PC-9 (cell line): Measurements from ENCODE around the gene RNF144A. TPM values are rescaled to one million over a fixed set of nuclear protein-coding genes. Genes with fewer than 3 reads are reported as not detected.

Experiments
- BruUV-seq: library from RNA; stranded (reverse); fragments of 400-500 nt; replicated peaks from 2 replicates; lab custom pipeline; 2021; lab: Mats Ljungman, UMichigan
- CTCF ChIA-PET: fragments of 300-600 bp; sonication (Branson Sonifier 250); formaldehyde crosslinking; loops from one replicate; lab custom pipeline; 2022; ENCODE audit warnings: antibody characterized with exemption; lab: Charles Lee
- POLR2A ChIA-PET: fragments of 300-600 bp; sonication (Branson Sonifier 250); formaldehyde crosslinking; loops from one replicate; lab custom pipeline; 2022; ENCODE audit warnings: antibody characterized with exemption; ENCODE audit not compliant: unreplicated experiment; lab: Charles Lee
- DNase-seq, 2 experiments: peaks; one replicate each; pipeline versions ENCODE4 v3.0.0 to v3.0.0-alpha.2; 2015 to 2022; ENCODE audit warnings: mixed read lengths in 1 of 2
- H2AFZ ChIP-seq: fragments of 200-600 bp; sonication (generic); 2 replicates; pipeline ENCODE4 v1.8.1; 2017; ENCODE audit warnings: antibody characterized with exemption
- H3F3A ChIP-seq: fragments of 200-600 bp; sonication (generic); 2 replicates; pipeline ENCODE4 v1.8.1; 2017; ENCODE audit warnings: antibody characterized with exemption, mild to moderate bottlenecking, low read depth; ENCODE audit not compliant: insufficient read depth
- H3K27ac ChIP-seq: fragments of 200-600 bp; sonication (generic); 2 replicates; pipeline ENCODE4 v1.6.1; 2016; ENCODE audit warnings: mixed run types
- H3K27me3 ChIP-seq: fragments of 200-600 bp; sonication (generic); 2 replicates; pipeline ENCODE4 v1.6.1; 2016; ENCODE audit warnings: low read depth, mixed run types; ENCODE audit not compliant: insufficient read depth
- H3K36me3 ChIP-seq: fragments of 200-600 bp; sonication (generic); 2 replicates; pipeline ENCODE4 v1.6.1; 2016; ENCODE audit warnings: low read depth, mixed run types
- H3K4me1 ChIP-seq: fragments of 200-600 bp; sonication (generic); replicated peaks from 2 replicates; pipeline ENCODE4 v1.6.1; 2016; ENCODE audit warnings: mixed run types; ENCODE audit not compliant: insufficient read depth
- H3K4me2 ChIP-seq: fragments of 200-600 bp; sonication (generic); 2 replicates; pipeline ENCODE4 v1.6.1; 2017; ENCODE audit warnings: mixed run types
- H3K4me3 ChIP-seq: fragments of 200-600 bp; sonication (generic); 2 replicates; pipeline ENCODE4 v1.6.1; 2016; ENCODE audit warnings: mixed run types
- H3K79me2 ChIP-seq: fragments of 200-600 bp; sonication (generic); 2 replicates; pipeline ENCODE4 v1.6.1; 2017; ENCODE audit warnings: low read depth, mixed run types
- H3K9me2 ChIP-seq: fragments of 200-600 bp; sonication (generic); 2 replicates; pipeline ENCODE4 v1.8.1; 2017; ENCODE audit warnings: mild to moderate bottlenecking; ENCODE audit not compliant: insufficient read depth
- H3K9me3 ChIP-seq: fragments of 200-600 bp; sonication (generic); 2 replicates; pipeline ENCODE4 v1.8.1; 2016; ENCODE audit warnings: low read depth; ENCODE audit not compliant: insufficient read depth
- H4K20me1 ChIP-seq: fragments of 200-600 bp; sonication (generic); 2 replicates; pipeline ENCODE4 v1.8.1; 2017; ENCODE audit not compliant: insufficient read depth
- CTCF ChIP-seq: fragments of 200-600 bp; sonication (generic); conservative IDR thresholded peaks from 2 replicates; pipeline ENCODE4 v1.6.1; 2017; ENCODE audit warnings: mixed run types, antibody characterized with exemption, mild to moderate bottlenecking, moderate library complexity
- EZH2 ChIP-seq: fragments of 200-600 bp; sonication (generic); IDR thresholded peaks from 2 replicates; pipeline ENCODE4 v1.8.0; 2017; ENCODE audit warnings: antibody characterized with exemption, low read depth
- intact Hi-C: fragments of 100-400 bp; cut with micrococcal nuclease; formaldehyde crosslinking; loops from one replicate; pipeline ENCODE4 v1.10.0; 2022; ENCODE audit not compliant: unreplicated experiment
- total RNA-seq: library from RNA; stranded (reverse); gene quantifications from 2 replicates; pipeline ENCODE4 v1.2.3, GENCODE V29; 2021

The RNF144A gene
- total RNA-seq, 1 experiment from 2014 or later, result 0.94 TPM

DNA sequence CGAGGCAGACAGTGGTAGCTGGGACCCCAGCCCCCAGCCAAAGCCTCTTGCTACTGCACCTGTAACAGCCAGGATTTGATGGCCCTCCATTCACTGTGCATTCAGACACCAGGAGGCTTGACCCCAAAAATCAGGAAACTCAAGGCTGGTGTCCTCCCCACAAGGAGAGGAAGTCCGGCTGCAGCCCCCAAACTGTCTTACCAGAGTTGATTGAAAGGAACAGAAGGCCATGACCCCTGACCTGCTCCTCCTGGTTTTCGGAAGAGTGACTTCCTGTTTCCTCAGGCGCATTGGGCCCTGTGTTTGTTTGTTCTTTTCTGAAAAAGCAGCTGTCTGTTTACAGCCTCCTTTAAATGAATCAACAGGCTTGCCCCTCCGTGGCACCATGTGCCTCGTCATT lies 111.6 kb downstream of the RNF144A start:
- H3K36me3 ChIP-seq, result no peaks in the 10 kb centered on the region
- H4K20me1 ChIP-seq, result no peaks in the 10 kb centered on the region
- H3K9me2 ChIP-seq, result no peaks in the 10 kb centered on the region
- H2AFZ ChIP-seq, result no peak overlapping the region
- no peak for TF ChIP-seq CTCF
- no peak for TF ChIP-seq EZH2
- POLR2A ChIA-PET, result no interaction called here
- no peak for DNase-seq
- CTCF ChIA-PET, result no interaction called here
- H3K4me1 ChIP-seq, result no peaks in the 10 kb centered on the region
- no peaks in the 10 kb centered on the region for H3K27me3 ChIP-seq
- BruUV-seq, result no TSS peak
- H3K27ac ChIP-seq, result no peak overlapping the region
- H3K4me3 ChIP-seq, result no peak overlapping the region
- no peaks in the 10 kb centered on the region for H3K79me2 ChIP-seq
- peaks cover 6% of the 10 kb centered on the region; the same call in 1 of the 2 replicates for H3F3A ChIP-seq
- no peak overlapping the region for H3K4me2 ChIP-seq
- intact Hi-C loops, result no loop called here
- 0 out of 2 replicates have a peak, but pooled peaks cover 5% of the 10 kb centered on the region for H3K9me3 ChIP-seq

GRCh38 chr2:7029291-7030059 lies 112.3 kb downstream of the RNF144A start:
- Histone ChIP-seq H3K79me2 (no peaks in the 10 kb centered on the region), H3K4me1 (no peaks in the 10 kb centered on the region), H3K9me3 (0 out of 2 replicates have a peak, but pooled peaks cover 5% of the 10 kb centered on the region), H3K4me3 (no peak overlapping the region), H3K36me3 (no peaks in the 10 kb centered on the region), H3K9me2 (no peaks in the 10 kb centered on the region), H4K20me1 (no peaks in the 10 kb centered on the region), H3K4me2 (no peak overlapping the region), H3K27ac (no peak overlapping the region), H2AFZ (no peak overlapping the region), H3F3A (peaks cover 6% of the 10 kb centered on the region; the same call in 1 of the 2 replicates), H3K27me3 (no peaks in the 10 kb centered on the region)
- intact Hi-C loops, result no loop called here
- ChIA-PET POLR2A (no interaction called here), CTCF (no interaction called here)
- no peak for DNase-seq
- TF ChIP-seq CTCF, result no peak
- no peak for TF ChIP-seq EZH2
- no TSS peak for BruUV-seq

GRCh38 chr2:7030810-7031209 lies 113.6 kb downstream of the RNF144A start:
- H3K4me3 ChIP-seq, result no peak overlapping the region
- no peak overlapping the region for H2AFZ ChIP-seq
- H3K9me2 ChIP-seq, result no peaks in the 10 kb centered on the region
- H4K20me1 ChIP-seq, result no peaks in the 10 kb centered on the region
- peaks cover 6% of the 10 kb centered on the region; the same call in 1 of the 2 replicates for H3K27me3 ChIP-seq
- no TSS peak for BruUV-seq
- TF ChIP-seq CTCF (no peak), EZH2 (no peak)
- CTCF ChIA-PET, result no interaction called here
- H3K27ac ChIP-seq, result no peak overlapping the region
- intact Hi-C loops, result no loop called here
- no peaks in the 10 kb centered on the region for H3K79me2 ChIP-seq
- H3F3A ChIP-seq, result peaks cover 6% of the 10 kb centered on the region; the same call in 1 of the 2 replicates
- H3K9me3 ChIP-seq, result 0 out of 2 replicates have a peak, but pooled peaks cover 5% of the 10 kb centered on the region
- H3K4me1 ChIP-seq, result no peaks in the 10 kb centered on the region
- POLR2A ChIA-PET, result no interaction called here
- DNase-seq, result no peak
- no peak overlapping the region for H3K4me2 ChIP-seq
- no peaks in the 10 kb centered on the region for H3K36me3 ChIP-seq
